Raji (cell line): ENCODE data around the gene ATP1B1.

Source experiments
- POLR2A ChIP-seq: IDR thresholded peaks from 2 replicates; pipeline ENCODE4 v1.6.1; 2011; ENCODE audit warnings: low read depth, low read length, control low read depth; ENCODE audit not compliant: insufficient read depth

ATP1B1 gene

DNA sequence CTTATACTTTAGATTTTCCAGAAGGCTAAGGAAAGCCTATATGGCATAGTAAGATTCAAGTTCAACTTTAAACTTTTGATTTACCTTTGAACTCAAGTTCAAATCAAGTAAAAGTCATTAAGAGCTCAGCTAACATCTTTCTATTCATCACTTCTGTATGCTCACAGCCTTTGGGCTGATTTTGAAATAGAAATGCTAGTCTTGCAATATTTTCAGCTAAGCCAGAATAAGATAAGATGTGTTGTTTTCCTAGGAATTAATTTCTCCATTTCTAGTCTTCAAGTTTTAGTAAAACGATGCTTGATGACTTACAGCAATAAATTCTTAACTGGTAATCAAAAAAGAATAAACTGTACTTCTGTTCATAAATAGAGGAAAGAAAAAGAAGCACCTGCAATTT is 35.6 kb downstream of the ATP1B1 start:
- no peak for TF ChIP-seq POLR2A

DNA sequence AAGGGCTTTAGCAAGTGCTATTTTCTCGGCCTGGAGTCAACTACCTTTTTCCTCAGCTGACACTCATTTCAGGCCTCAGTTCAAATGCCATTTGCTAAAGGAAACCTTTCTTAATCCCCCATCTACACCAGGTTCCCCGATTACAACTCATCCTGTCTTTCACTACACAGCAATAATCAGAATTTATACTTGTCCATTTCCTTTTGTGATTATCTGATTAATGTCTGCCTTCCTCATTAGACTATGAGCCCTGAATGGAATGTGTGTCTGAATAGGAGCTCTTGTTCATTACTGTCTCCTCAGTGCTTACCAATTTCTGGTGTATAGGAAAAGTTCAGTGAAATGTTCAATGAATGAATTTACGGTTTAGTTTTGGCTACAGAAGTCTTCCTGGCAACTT is 36.9 kb downstream of the ATP1B1 start:
- no peak for TF ChIP-seq POLR2A

- no peak for TF ChIP-seq POLR2A
These were observed 37.5 kb downstream of the ATP1B1 start for GRCh38 chr1:169143984-169144383.

- no peak for TF ChIP-seq POLR2A
These were observed 38.6 kb downstream of the ATP1B1 start for GRCh38 chr1:169144941-169145626.

GRCh38 chr1:169146576-169147214 is 40.2 kb downstream of the ATP1B1 start:
- TF ChIP-seq POLR2A = no peak

DNA sequence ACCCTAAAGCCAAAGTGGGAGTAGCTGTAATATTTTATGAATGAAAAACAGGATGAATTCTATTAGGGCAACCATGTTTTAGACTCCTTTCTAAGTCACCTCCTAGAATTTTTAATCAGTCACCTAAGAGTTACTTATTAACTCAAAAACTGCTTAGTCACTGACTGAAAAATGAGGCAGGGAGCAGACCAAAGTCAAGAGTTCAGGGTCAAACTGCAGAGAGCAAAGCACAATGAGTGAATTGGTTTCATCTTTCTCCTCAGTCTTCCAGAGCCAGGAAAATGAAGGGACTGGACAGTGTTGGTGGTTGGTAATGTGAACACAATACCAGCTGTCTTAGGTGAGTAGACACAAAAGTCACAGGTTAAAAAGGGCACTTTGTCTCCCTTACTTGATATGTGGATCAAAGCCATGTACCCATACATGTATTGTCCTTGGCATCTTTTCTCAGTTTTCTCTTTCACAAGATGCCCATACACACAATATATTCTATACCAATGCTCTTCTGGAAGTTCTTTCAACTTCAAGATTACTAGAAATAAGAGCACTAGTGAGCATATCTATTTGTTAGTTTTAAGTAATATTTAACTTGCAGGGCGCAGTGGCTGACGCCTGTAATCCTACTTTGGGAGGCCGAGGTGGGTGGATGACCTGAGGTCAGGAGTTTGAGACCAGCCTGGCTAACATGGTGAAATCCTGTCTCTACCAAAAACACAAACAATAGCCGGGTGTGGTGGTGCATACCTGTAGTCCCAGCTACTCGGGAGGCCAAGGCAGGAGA is 42.2 kb downstream of the ATP1B1 start:
- no peak for TF ChIP-seq POLR2A

DNA sequence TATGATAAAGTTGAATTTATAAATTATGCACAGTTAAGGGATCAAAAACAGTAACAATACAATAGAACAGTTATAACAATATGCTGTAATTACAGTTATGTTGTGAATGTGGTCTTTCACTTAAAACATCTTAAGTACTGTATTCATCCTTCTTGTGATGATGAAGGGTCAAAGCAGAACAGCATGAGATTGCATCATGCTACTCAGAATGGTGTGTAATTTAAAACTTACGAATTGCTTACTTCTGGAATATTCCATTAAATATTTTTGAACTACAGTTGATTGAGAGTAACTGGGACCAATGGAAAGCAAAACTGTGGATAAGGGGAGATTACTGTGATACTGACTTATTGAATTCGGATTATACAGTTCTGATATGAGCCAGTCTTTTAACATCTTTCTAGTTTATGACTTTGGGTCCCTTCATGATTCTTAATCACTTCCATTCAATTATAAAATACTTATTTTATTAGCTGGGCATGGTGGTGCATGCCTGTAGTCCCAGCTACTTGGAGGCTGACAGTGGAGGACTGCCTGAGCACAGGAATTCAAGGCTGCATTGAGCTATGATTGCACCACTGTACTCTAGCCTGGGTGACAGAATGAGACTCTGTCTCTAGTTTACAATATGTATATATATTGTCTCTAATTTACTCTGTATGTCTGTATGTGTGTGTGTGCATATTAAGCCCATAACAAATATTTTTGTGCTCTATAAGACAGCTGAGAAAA is 43.2 kb downstream of the ATP1B1 start:
- no peak for TF ChIP-seq POLR2A

GRCh38 chr1:169150641-169151337 is 44.3 kb downstream of the ATP1B1 start:
- no peak for TF ChIP-seq POLR2A

GRCh38 chr1:169151338-169151837 is 44.9 kb downstream of the ATP1B1 start:
- no peak for TF ChIP-seq POLR2A

GRCh38 chr1:169155675-169156074 is 49.2 kb downstream of the ATP1B1 start:
- TF ChIP-seq POLR2A = no peak

- no peak for TF ChIP-seq POLR2A
These were observed 50.1 kb downstream of the ATP1B1 start for GRCh38 chr1:169156580-169156979.

DNA sequence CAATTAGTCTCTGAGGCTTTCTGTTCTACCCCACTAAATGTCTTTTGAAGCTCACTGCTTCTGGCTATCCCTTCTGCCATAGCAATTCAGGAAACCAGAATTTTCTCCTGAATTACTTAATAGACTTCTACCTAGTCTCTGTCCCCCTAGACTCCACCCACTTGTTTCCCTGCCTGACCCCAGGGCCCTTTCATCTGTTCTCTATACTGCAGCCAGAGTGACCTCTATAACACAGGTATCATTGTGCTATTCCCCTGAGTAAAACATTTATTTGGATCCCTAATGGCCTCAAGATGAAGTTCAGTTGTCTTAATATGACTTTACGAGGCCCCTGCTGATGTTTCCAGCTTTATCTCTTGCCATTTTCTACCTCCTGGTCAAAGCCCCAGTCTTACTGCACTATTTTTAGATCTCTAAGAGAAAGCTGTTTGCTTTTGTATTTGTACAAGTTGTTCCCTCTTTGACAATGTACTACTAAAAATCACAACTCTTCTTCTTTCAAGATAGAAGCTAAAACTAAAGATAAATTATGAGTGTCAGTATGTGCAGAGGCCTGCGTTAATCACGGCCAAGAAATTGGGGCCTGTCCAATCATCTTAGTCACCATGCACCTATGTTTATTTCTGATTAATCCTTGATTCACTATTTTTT is 54.5 kb downstream of the ATP1B1 start:
- no peak for TF ChIP-seq POLR2A

DNA sequence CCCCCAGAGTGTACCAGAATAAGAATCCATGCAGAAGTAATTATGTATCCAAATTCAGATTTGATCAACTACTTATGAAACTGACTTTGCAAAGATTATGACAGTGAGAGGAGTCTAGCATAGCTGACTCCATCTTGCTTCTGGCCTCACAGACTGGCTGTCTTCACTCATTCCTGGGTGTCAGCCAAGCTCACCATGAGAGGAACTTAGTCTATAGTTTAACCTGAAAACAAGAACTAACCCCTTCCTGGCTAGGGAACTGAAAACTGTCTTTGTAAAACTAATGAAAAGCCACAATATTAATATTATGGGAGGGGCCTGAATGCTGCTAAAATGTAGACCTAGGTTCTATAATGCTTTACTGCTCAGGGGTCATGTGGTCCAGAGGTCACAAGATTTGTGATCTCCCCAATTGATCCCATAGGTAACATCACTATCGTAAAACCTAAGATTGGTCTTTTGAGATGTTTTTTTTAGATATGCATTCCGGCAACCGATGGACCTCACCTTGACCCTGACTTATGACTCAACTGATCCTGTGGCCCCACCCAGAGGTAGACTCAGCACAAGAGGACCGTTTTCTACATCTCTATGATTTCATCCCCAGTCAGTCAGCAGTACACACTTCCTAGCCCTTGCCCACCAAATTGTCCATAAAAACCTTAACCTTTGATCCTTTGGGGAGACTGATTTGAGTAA is 55.2 kb downstream of the ATP1B1 start:
- no peak for TF ChIP-seq POLR2A
